Vagina (tissue), 2 donors: Measurements from ENCODE around the gene ADRB2. TPM values are rescaled to one million over a fixed set of nuclear protein-coding genes. Genes with fewer than 3 reads are reported as not detected.

Source experiments
- DNase-seq, 2 donors: peaks; one replicate each; pipeline ENCODE4 v3.0.0-alpha.2; 2017; ENCODE audit errors: extremely low spot score in 2 of 2
- H3K27ac ChIP-seq: fragments of 200-600 bp; sonication (generic); one replicate; pipeline ENCODE4 v1.5.1; 2019
- H3K27me3 ChIP-seq: fragments of 200-600 bp; sonication (generic); one replicate; pipeline ENCODE4 v1.5.1; 2019
- H3K36me3 ChIP-seq, 2 donors: fragments of 200-600 bp; sonication (generic); one replicate each; pipeline ENCODE4 v1.5.1; 2017 to 2019
- H3K4me1 ChIP-seq: fragments of 200-600 bp; sonication (generic); one replicate; pipeline ENCODE4 v1.5.1; 2019
- H3K4me3 ChIP-seq, 2 donors: fragments of 200-600 bp; sonication (generic); 1 replicate in 1 of 2; 2 replicates in 1 of 2; pipeline ENCODE4 v1.5.1; 2016 to 2019
- H3K9me3 ChIP-seq: fragments of 200-600 bp; sonication (generic); one replicate; pipeline ENCODE4 v1.5.1; 2019
- CTCF ChIP-seq, 3 experiments: fragments of 450-650 bp in 2 of 3; fragments of 200-600 bp in 1 of 3; sonication (generic) in 1 of 3; IDR thresholded peaks; one replicate each; pipeline ENCODE4 v1.5.1; 2017 to 2019; ENCODE audit warnings: antibody characterized with exemption in 3 of 3, mild to moderate bottlenecking in 2 of 3, moderate library complexity in 2 of 3
- POLR2A ChIP-seq, 2 donors: fragments of 450-650 bp; IDR thresholded peaks; one replicate each; pipeline ENCODE4 v1.6.1; 2017; ENCODE audit warnings: antibody characterized with exemption in 2 of 2, mild to moderate bottlenecking in 2 of 2, moderate library complexity in 2 of 2
- POLR2AphosphoS5 ChIP-seq, 2 donors: sonication (generic); formaldehyde crosslinking; IDR thresholded peaks; one replicate each; pipeline ENCODE4 v1.9.0; 2017; ENCODE audit warnings: antibody characterized with exemption in 2 of 2, mild to moderate bottlenecking in 2 of 2, low read depth in 1 of 2; ENCODE audit not compliant: insufficient read depth in 1 of 2
- intact Hi-C: fragments of 100-400 bp; cut with DNase I; formaldehyde crosslinking; loops from one replicate; pipeline ENCODE4 v1.15.1; 2023
- total RNA-seq: library from RNA; depleted of rRNA; stranded (reverse); fragments of >200 nt; gene quantifications from one replicate; pipeline ENCODE4 v1.2.3, GENCODE V29; 2016

The ADRB2 gene
- total RNA-seq, 1 donor from 2014 or later = 43.2 TPM

GRCh38 chr5:148850836-148851235 lies 24.4 kb downstream of the ADRB2 start:
- H3K4me3 ChIP-seq = no peak overlapping the region
- H3K9me3 ChIP-seq = no peaks in the 10 kb centered on the region
- no peak for TF ChIP-seq CTCF (IDR thresholded peaks at IDR 0.05)
- TF ChIP-seq POLR2A (IDR thresholded peaks at IDR 0.05) = no peak
- no peak for TF ChIP-seq POLR2AphosphoS5 (IDR thresholded peaks at IDR 0.05; ENCODE audit: insufficient read depth in 1 of 2, low read depth in 1 of 2)
- no peak overlapping the region for H3K27ac ChIP-seq
- H3K27me3 ChIP-seq = no peaks in the 10 kb centered on the region
- intact Hi-C loops = no loop called here
- H3K36me3 ChIP-seq = no peaks in the 10 kb centered on the region
- DNase-seq = no peak
- H3K4me1 ChIP-seq = peaks cover 6% of the 10 kb centered on the region

GRCh38 chr5:148853868-148854267 lies 27.5 kb downstream of the ADRB2 start:
- no peak overlapping the region for H3K4me3 ChIP-seq
- peaks cover 6% of the 10 kb centered on the region for H3K4me1 ChIP-seq
- no peak overlapping the region for H3K27ac ChIP-seq
- no peaks in the 10 kb centered on the region for H3K36me3 ChIP-seq
- intact Hi-C loops = no loop called here
- TF ChIP-seq POLR2AphosphoS5 (IDR thresholded peaks at IDR 0.05; ENCODE audit: insufficient read depth in 1 of 2, low read depth in 1 of 2) (no peak), CTCF (IDR thresholded peaks at IDR 0.05) (no peak), POLR2A (IDR thresholded peaks at IDR 0.05) (no peak)
- H3K9me3 ChIP-seq = no peaks in the 10 kb centered on the region
- no peak for DNase-seq
- H3K27me3 ChIP-seq = no peaks in the 10 kb centered on the region

- no peak for DNase-seq
- Histone ChIP-seq H3K27ac (no peak overlapping the region), H3K27me3 (no peaks in the 10 kb centered on the region), H3K4me1 (peaks cover 6% of the 10 kb centered on the region), H3K36me3 (no peaks in the 10 kb centered on the region), H3K9me3 (no peaks in the 10 kb centered on the region), H3K4me3 (no peak overlapping the region)
- no peak for TF ChIP-seq POLR2A (IDR thresholded peaks at IDR 0.05)
- TF ChIP-seq POLR2AphosphoS5 (IDR thresholded peaks at IDR 0.05; ENCODE audit: insufficient read depth in 1 of 2, low read depth in 1 of 2) = no peak
- no peak for TF ChIP-seq CTCF (IDR thresholded peaks at IDR 0.05)
- intact Hi-C loops = loop anchor here (5.0 kb wide), 1 partner anchor 1277 kb away; no protein-coding TSS in a partner anchor
These were observed 29.0 kb downstream of the ADRB2 start for GRCh38 chr5:148855249-148856008.

GRCh38 chr5:148856009-148856367 lies 29.6 kb downstream of the ADRB2 start:
- DNase-seq = no peak
- TF ChIP-seq POLR2AphosphoS5 (IDR thresholded peaks at IDR 0.05; ENCODE audit: insufficient read depth in 1 of 2, low read depth in 1 of 2) (no peak), CTCF (IDR thresholded peaks at IDR 0.05) (no peak), POLR2A (IDR thresholded peaks at IDR 0.05) (no peak)
- no peak overlapping the region for H3K4me3 ChIP-seq
- H3K9me3 ChIP-seq = no peaks in the 10 kb centered on the region
- peaks cover 6% of the 10 kb centered on the region for H3K4me1 ChIP-seq
- H3K36me3 ChIP-seq = no peaks in the 10 kb centered on the region
- intact Hi-C loops = loop anchor here (5.0 kb wide), 1 partner anchor 1276 kb away; no protein-coding TSS in a partner anchor
- no peak overlapping the region for H3K27ac ChIP-seq
- no peaks in the 10 kb centered on the region for H3K27me3 ChIP-seq

- Histone ChIP-seq H3K27me3 (no peaks in the 10 kb centered on the region), H3K36me3 (no peaks in the 10 kb centered on the region), H3K9me3 (no peaks in the 10 kb centered on the region), H3K4me3 (no peak overlapping the region), H3K27ac (no peak overlapping the region), H3K4me1 (peaks cover 6% of the 10 kb centered on the region)
- DNase-seq = no peak
- intact Hi-C loops = loop anchor here (5.0 kb wide), 1 partner anchor 1276 kb away; no protein-coding TSS in a partner anchor
- TF ChIP-seq POLR2AphosphoS5 (IDR thresholded peaks at IDR 0.05; ENCODE audit: insufficient read depth in 1 of 2, low read depth in 1 of 2) (no peak), CTCF (IDR thresholded peaks at IDR 0.05) (no peak), POLR2A (IDR thresholded peaks at IDR 0.05) (no peak)
These were observed 30.0 kb downstream of the ADRB2 start for GRCh38 chr5:148856424-148856823.
